Activated naive CD8-positive, alpha-beta T cell treated with anti-CD3 and anti-CD28 coated beads, Interleukin-2, amount 50 U/mL, for 16 hours (primary cell): ENCODE data around the gene CRHR1.
"Not testable (repeated sequence)": the region's sequence is repeated elsewhere in the genome, so short reads cannot be mapped to it uniquely, and the experiment has no call there.

Experiments
- DNase-seq: peaks from one replicate; pipeline ENCODE4 v3.0.0-alpha.2; 2020; ENCODE audit warnings: low read depth, low spot score

The CRHR1 gene

GRCh38 chr17:45784293-45784740, at the start of gene CRHR1:
CRHR1 (plus strand) TSS chr17:45784320; CDS start chr17:45784545, 225 bp downstream.
- no peak for DNase-seq

DNA sequence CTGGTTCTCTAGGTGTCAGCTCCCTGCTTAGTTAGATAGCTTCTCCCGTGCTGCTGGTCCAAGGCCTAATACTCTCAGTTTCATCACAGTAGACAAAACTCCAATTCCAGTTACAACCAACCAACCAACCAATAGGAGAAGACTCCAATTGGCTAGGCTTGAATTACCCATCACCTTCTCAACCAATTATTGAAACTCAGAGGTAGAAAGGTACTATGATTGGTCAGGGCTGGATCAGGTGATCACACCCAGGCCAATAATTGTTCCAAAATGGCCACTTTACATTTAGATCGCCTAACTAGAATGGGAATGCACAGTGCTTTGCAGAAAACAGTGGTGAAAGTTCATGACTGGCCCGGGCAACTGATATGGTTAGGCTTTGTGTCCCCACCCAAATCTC, 49.5 kb upstream of the CRHR1 start:
- no peak for DNase-seq

DNA sequence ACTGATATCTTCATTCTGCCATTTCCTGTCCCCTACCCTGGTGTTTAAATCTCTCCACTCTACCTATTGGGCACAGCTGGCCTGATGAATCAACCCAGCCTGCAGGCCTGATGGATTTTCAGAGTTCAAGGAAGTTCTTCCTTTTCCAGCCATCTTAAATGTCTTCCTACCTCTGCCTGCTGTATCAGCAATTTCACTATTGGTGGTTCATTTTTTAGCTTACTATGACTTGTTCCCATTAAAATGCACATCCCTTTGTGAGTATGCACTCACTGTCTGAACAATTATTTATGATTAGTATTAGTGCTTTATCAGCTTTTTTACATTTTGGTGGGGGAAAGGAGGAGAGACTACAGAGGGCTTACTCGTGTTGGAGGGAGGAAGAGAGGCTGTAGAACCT, 48.6 kb upstream of the CRHR1 start:
- no peak for DNase-seq

DNA sequence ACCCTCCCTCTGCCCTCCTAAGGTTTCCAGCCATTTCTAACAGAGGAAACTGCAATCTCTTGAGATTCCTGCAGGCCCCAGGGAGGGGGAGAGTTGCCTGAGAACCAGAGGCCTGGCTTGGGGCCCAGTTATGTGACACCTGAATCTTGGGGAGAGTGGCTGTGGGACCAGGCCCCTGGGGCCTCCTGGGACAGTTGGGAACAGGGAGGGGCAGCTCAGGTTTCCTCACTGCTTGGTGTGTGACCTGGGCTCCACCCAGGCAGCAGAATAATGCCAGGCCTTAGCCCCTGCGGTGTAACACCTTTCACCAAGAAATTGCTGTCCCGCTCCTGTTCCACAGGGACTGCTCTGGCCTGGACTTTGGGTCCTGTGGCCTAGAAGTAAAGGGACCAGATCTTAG, 44.3 kb upstream of the CRHR1 start:
- DNase-seq = no peak

DNA sequence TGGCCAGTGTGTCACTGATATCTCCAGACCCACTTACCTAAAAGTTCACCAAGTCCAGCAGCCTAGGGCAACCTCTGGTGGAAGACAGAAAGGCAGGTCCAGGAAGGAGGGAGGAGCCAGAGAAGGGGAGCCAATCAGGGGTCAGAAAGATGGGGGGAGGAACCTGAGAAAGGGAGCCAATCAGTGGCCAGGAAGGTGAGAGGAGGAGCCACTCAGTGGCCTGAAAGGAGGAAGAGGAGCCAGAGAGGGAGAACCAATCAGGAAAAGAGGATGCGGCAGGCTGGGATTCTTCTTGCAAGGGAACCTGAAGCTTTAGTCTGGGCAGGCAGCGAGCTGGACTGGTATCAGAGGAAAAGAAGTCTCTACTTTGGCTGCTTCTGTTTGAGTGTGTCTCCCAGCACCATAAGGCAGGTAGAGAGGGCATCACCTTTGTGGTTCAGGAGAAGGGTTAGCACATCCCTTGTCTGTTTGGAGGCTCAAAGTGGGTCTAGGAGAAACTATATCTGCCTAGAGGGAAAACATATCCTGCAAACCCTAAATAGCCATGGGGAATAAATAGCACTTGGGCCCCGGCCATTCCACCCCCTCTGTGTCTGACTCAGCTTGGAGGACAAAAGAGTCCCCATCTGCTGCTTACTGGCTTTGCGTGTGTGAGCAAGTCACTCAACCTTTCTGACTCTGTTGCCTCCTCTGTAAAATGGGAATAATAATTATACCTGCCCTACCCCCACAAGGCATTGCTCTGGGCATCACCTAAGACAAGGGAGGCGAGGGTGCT, 43.4 kb upstream of the CRHR1 start:
- no peak for DNase-seq

GRCh38 chr17:45742251-45742650, 41.9 kb upstream of the CRHR1 start:
- DNase-seq = no peak

GRCh38 chr17:45743626-45744326, 40.3 kb upstream of the CRHR1 start:
- no peak for DNase-seq

DNA sequence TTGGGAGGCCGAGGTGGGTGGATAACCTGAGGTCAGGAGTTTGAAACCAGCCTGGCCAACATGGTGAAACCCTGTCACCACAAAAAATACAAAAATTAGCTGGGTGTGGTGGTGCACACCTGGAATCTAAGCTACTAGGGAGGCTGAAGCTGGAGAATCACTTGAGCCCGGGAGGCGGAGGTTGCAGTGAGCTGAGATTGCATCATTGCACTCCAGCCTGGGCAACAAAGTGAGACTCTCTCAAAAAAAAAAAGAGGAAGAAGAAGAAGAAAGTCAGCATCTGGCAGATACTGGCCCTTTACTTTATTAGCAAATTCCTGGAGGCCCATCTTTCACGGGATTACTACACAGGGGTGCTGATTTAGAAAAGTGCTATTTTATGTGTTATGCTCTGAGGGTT, 39.3 kb upstream of the CRHR1 start:
- not testable (repeated sequence) for DNase-seq

- DNase-seq = no peak
Observed at GRCh38 chr17:45745601-45746494, 38.3 kb upstream of the CRHR1 start.

DNA sequence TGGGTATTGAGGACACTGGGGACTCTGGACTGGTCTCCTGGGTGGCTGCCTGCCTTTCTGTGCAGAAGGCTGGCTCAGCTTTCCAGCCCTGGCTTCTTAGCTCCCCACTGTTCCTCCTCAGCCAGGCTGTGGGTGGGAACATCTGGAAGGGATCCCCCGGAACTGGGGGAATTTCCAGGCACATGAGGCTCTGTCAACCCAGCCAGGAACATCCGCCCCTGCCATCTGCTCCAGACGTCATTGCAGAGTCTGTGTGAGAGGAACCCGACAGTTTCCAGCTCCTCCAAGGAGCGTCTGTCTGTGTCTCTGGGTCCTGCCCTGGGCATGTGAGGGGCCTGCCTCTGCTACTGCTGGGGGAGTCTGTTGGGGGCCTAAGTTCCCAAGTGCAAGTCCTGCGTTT, 36.2 kb upstream of the CRHR1 start:
- no peak for DNase-seq

GRCh38 chr17:45748731-45749310, 35.3 kb upstream of the CRHR1 start:
- no peak for DNase-seq

- DNase-seq = no peak
Observed at GRCh38 chr17:45749831-45750335, 34.2 kb upstream of the CRHR1 start.

DNA sequence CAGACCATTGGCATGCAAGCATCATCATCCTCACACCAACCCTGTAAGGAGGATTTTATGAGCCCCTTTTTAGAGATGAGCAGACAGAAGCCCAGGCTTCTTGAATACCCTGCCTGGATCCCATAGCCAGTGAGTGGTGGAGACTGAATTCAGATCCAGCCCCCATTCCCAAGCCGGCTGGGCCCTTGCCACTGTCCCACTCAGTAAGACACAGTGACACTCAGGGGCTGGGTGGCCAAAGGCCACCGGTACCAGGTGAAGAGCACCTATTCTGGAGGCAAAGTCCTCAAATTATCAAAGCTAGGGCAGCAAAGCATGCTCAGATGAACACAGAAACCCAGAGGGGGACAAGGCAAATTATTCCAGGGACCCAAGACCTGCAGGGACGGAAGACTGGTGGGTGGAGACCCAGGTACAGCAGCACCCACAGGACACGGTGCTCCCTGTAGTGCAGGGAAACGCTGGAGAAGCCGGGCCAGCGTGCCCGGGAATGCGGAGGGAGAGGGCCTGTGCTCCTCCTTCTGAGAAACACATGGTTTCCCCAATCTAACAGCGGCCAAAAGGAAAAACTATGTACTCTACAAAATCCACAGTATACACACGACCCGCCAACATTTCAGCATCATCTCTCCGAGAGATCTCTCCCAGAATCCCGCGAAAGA, 33.2 kb upstream of the CRHR1 start:
- no peak for DNase-seq

DNA sequence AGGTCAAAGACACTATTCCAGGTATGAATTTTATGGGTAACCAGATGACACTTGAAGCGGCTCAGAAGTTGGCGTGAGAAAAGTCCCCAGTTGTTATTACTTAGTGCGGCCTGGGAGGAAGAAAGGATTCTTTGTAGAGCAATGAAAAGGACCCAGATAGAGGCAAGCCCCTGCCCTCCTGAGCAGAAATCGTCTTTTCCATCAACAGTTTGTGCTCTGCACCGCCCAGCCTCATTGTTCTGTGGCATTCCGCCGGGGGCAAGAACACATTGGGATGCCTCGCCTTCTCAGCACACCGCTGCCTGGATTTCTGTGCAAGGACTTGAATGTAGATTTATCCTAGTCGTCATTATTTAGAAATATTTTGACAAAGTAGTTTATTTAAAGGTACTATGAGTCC, 32.7 kb upstream of the CRHR1 start:
- no peak for DNase-seq

DNA sequence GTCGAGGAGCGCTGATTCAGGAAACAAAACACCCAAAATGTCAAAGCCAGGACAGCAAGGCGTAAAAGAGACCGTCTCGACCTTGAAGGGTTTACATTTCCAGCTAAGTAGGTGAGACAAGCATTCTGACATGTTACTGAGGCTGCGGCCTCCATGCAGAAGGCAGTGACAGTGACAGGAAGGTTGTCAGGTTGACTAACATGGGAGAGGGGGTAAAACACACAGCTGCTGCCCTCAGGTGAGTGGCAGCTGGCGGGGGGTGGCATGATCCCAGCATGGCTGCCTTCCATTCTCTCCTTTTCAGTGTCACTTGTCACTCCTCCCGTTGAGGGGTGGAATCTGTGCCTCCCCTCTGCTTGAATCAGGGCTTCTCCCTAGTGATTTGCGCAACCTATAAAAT, 31.9 kb upstream of the CRHR1 start:
- DNase-seq = no peak

DNA sequence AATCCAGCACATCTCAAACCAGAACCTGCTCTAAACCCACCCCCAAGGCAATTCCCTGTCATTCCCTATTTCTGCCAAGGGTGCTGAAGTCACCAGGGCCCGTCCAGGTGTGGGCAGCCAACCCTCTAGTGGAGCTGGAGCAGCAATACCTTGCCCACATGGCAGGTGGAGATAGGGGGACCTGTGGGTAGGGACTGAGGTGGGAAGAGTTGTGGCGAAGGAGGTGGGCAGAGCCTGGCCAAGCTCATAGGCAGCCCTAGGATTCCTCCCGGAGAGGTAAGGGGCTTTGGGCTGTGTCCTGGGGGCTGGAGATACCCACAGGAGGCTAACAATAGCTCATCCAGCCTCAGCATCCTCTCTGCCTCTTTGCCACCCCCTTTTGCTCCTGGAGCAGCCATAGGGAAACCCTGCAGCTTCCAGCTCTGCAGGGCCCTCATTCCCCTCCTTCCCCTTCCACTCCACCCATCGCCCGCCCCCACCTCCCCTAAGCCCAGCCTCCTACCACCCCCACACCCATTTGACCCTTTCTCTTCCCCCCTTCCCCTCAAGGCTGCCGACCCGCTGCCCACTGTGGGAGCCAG, 30.4 kb upstream of the CRHR1 start:
- DNase-seq = no peak

GRCh38 chr17:45755050-45755449, 29.1 kb upstream of the CRHR1 start:
- DNase-seq = no peak

GRCh38 chr17:45756266-45756991, 27.7 kb upstream of the CRHR1 start:
- DNase-seq = no peak

DNA sequence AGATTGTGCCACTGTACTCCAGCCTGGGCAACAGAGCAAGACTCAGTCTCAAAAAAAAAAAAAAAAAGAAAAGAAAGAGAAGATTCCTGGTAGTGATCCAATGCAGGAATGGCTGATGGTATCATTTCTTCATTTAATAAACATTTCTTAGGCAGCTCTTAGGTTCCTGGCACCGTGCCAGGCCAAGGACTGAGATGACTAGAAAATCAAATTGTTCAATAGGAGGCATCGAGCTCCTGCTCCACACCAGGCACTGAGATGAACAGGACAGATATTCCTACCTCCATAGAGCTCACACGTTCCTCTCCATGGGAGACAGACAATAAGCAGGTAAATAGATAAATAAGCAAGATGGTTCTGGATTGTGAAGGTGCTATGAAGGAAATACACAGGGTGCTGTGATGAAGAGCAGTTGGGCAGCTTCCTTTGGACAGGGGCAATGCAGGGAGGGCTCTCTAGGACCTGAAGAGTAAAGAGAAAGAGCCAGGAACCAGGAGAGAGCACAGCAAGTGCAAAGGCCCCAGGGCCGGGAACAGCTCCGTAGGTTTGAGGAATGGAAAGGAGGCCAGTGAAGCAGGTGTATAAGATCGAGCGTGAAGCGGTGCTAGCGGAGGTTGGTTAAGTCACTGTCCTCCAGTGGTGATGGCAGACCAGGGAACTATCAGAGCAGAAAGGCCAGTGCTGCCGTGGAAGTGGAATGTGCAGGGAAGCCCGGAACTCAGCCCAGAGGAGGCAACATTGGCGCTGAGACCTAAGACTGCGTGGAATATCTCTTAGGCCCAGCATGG, 26.5 kb upstream of the CRHR1 start:
- DNase-seq = no peak
